Colon (tissue), 2 donors: Measurements from ENCODE around the gene SRGAP2.
"Not testable (repeated sequence)": the region's sequence is repeated elsewhere in the genome, so short reads cannot be mapped to it uniquely, and the experiment has no call there.

Experiments used
- FAIRE-seq: peaks from 2 replicates; lab custom pipeline; 2012; peaks lifted over from hg19 to GRCh38; lab: Jason Lieb, UNC
- donor health status: control.
- donor health status: control.

SRGAP2 gene

GRCh38 chr1:206250953-206251681 is 47.8 kb downstream of the SRGAP2 start:
- FAIRE-seq: not testable (repeated sequence)

GRCh38 chr1:206252680-206253335 is 49.5 kb downstream of the SRGAP2 start:
- not testable (repeated sequence) for FAIRE-seq
